Liver (tissue), 3 donors: ENCODE results near the gene PODXL2.

Experiments
- CTCF ChIP-seq: fragments of 150-350 bp; IDR thresholded peaks from 2 replicates; pipeline ENCODE4 v1.5.1; 2017; ENCODE audit warnings: improper control_type of control experiment, low read depth, low read length; ENCODE audit not compliant: missing input control
- FOXA1 ChIP-seq: IDR thresholded peaks from 2 replicates; pipeline ENCODE4 v1.6.1; 2016; ENCODE audit warnings: antibody characterized with exemption
- GABPA ChIP-seq, 2 donors: IDR thresholded peaks in 1 of 2; conservative IDR thresholded peaks in 1 of 2; 2 replicates each; pipeline ENCODE4 v1.6.1; 2016; ENCODE audit warnings: antibody characterized with exemption in 2 of 2, mild to moderate bottlenecking in 1 of 2, moderate library complexity in 1 of 2
- JUND ChIP-seq, 2 donors: IDR thresholded peaks; 2 replicates each; pipeline ENCODE4 v1.6.1; 2016; ENCODE audit warnings: antibody characterized with exemption in 2 of 2
- RAD21 ChIP-seq, 2 donors: IDR thresholded peaks; 2 replicates each; pipeline ENCODE4 v1.6.1; 2016; ENCODE audit warnings: antibody characterized with exemption in 2 of 2, mild to moderate bottlenecking in 2 of 2
- SP1 ChIP-seq: IDR thresholded peaks from 2 replicates; pipeline ENCODE4 v1.6.1; 2018; ENCODE audit warnings: antibody characterized with exemption, mild to moderate bottlenecking
- TAF1 ChIP-seq: conservative IDR thresholded peaks from 2 replicates; pipeline ENCODE4 v1.6.1; 2016; ENCODE audit warnings: antibody characterized with exemption, mild to moderate bottlenecking
- TF ChIP-seq, protein P1 (sequence below): IDR thresholded peaks from 2 replicates; pipeline ENCODE4 v1.6.1; 2016; ENCODE audit warnings: antibody characterized with exemption
- TF ChIP-seq, protein P2 (sequence below): IDR thresholded peaks from 2 replicates; pipeline ENCODE4 v1.6.1; 2016; ENCODE audit warnings: antibody characterized with exemption
- TF ChIP-seq, protein P3 (sequence below): IDR thresholded peaks from 2 replicates; pipeline ENCODE4 v1.6.1; 2016; ENCODE audit warnings: antibody characterized with exemption, mild to moderate bottlenecking
- donor health status: healthy.
- donor health status: healthy.

GRCh38 chr3:127618891-127619290, 10.1 kb upstream of the PODXL2 start:
- TF ChIP-seq CTCF = no peak
- no peak for TF ChIP-seq TAF1
- TF ChIP-seq RAD21 (IDR thresholded peaks at IDR 0.05) = no peak
- TF ChIP-seq, protein P1, sequence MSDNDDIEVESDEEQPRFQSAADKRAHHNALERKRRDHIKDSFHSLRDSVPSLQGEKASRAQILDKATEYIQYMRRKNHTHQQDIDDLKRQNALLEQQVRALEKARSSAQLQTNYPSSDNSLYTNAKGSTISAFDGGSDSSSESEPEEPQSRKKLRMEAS = no peak
- TF ChIP-seq JUND (IDR thresholded peaks at IDR 0.05) = no peak
- no peak for TF ChIP-seq GABPA (IDR thresholded peaks at IDR 0.05 in 1 of 2, conservative IDR thresholded peaks at IDR 0.05 in 1 of 2)
- TF ChIP-seq, protein P2, sequence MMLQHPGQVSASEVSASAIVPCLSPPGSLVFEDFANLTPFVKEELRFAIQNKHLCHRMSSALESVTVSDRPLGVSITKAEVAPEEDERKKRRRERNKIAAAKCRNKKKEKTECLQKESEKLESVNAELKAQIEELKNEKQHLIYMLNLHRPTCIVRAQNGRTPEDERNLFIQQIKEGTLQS = no peak
- TF ChIP-seq, protein P3, sequence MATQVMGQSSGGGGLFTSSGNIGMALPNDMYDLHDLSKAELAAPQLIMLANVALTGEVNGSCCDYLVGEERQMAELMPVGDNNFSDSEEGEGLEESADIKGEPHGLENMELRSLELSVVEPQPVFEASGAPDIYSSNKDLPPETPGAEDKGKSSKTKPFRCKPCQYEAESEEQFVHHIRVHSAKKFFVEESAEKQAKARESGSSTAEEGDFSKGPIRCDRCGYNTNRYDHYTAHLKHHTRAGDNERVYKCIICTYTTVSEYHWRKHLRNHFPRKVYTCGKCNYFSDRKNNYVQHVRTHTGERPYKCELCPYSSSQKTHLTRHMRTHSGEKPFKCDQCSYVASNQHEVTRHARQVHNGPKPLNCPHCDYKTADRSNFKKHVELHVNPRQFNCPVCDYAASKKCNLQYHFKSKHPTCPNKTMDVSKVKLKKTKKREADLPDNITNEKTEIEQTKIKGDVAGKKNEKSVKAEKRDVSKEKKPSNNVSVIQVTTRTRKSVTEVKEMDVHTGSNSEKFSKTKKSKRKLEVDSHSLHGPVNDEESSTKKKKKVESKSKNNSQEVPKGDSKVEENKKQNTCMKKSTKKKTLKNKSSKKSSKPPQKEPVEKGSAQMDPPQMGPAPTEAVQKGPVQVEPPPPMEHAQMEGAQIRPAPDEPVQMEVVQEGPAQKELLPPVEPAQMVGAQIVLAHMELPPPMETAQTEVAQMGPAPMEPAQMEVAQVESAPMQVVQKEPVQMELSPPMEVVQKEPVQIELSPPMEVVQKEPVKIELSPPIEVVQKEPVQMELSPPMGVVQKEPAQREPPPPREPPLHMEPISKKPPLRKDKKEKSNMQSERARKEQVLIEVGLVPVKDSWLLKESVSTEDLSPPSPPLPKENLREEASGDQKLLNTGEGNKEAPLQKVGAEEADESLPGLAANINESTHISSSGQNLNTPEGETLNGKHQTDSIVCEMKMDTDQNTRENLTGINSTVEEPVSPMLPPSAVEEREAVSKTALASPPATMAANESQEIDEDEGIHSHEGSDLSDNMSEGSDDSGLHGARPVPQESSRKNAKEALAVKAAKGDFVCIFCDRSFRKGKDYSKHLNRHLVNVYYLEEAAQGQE = no peak
- TF ChIP-seq FOXA1 = no peak
- no peak for TF ChIP-seq SP1
